ENCODE results near the gene SMIM8. TPM values are rescaled to one million over a fixed set of nuclear protein-coding genes. Genes with fewer than 3 reads are reported as not detected.

Gene SMIM8
- total RNA-seq, 2 donors from 2014 or later: 11.6 to 13.3 TPM

GRCh38 chr6:87289571-87289970 lies 32.8 kb upstream of the SMIM8 start:
- DNase-seq: no peak
- H3K27me3 Mint-ChIP-seq (ENCODE audit: insufficient read depth): no peaks in the 10 kb centered on the region
- WGBS, 2 experiments (ENCODE audit: insufficient coverage in 1 of 2, insufficient read length in 1 of 2): 92 to 93% methylated on average over 3 of the region's 3 CpGs
- H3K4me3 Mint-ChIP-seq: no peak overlapping the region
- Histone ChIP-seq H3K27me3 (ENCODE audit: control insufficient read depth, insufficient read depth, low read length, poor library complexity, severe bottlenecking) (peaks cover 5% of the 10 kb centered on the region), H3K36me3 (ENCODE audit: control insufficient read depth, insufficient read depth, low read length) (no peaks in the 10 kb centered on the region), H3K27ac (ENCODE audit: low read depth, low read length) (no peak overlapping the region), H3K9ac (ENCODE audit: extremely low read depth, low read length, poor library complexity, severe bottlenecking) (no peak overlapping the region), H3K4me1 (ENCODE audit: control insufficient read depth, insufficient read depth, low read length) (no peaks in the 10 kb centered on the region), H3K4me3 (ENCODE audit: low read length) (no peak overlapping the region), H3K9me3 (ENCODE audit: control insufficient read depth, low read length) (no peaks in the 10 kb centered on the region)
- no peaks in the 10 kb centered on the region for H3K36me3 Mint-ChIP-seq (ENCODE audit: low read depth)
- TF ChIP-seq CTCF (conservative IDR thresholded peaks at IDR 0.05): no peak
- H3K4me1 Mint-ChIP-seq: peaks cover 2% of the 10 kb centered on the region
- H3K9me3 Mint-ChIP-seq: no peaks in the 10 kb centered on the region
- no peak overlapping the region for H3K27ac Mint-ChIP-seq

GRCh38 chr6:87291883-87292282 lies 30.5 kb upstream of the SMIM8 start:
- Mint-ChIP-seq H3K36me3 (ENCODE audit: low read depth) (no peaks in the 10 kb centered on the region), H3K27ac (no peak overlapping the region), H3K4me1 (peaks cover 2% of the 10 kb centered on the region), H3K4me3 (no peak overlapping the region), H3K9me3 (no peaks in the 10 kb centered on the region), H3K27me3 (ENCODE audit: insufficient read depth) (peaks cover 2% of the 10 kb centered on the region)
- no peak overlapping the region for H3K9ac ChIP-seq (ENCODE audit: extremely low read depth, low read length, poor library complexity, severe bottlenecking)
- H3K27me3 ChIP-seq (ENCODE audit: control insufficient read depth, insufficient read depth, low read length, poor library complexity, severe bottlenecking): peaks cover 5% of the 10 kb centered on the region
- 93 to 100% methylated on average over 2 of the region's 2 CpGs for WGBS, 2 experiments (ENCODE audit: insufficient coverage in 1 of 2, insufficient read length in 1 of 2)
- no peaks in the 10 kb centered on the region for H3K9me3 ChIP-seq (ENCODE audit: control insufficient read depth, low read length)
- DNase-seq: no peak
- no peak for TF ChIP-seq CTCF (conservative IDR thresholded peaks at IDR 0.05)
- no peaks in the 10 kb centered on the region for H3K4me1 ChIP-seq (ENCODE audit: control insufficient read depth, insufficient read depth, low read length)
- no peak overlapping the region for H3K27ac ChIP-seq (ENCODE audit: low read depth, low read length)
- H3K36me3 ChIP-seq (ENCODE audit: control insufficient read depth, insufficient read depth, low read length): no peaks in the 10 kb centered on the region
- H3K4me3 ChIP-seq (ENCODE audit: low read length): no peak overlapping the region

- Histone ChIP-seq H3K36me3 (ENCODE audit: control insufficient read depth, insufficient read depth, low read length) (no peaks in the 10 kb centered on the region), H3K27ac (ENCODE audit: low read depth, low read length) (no peak overlapping the region), H3K27me3 (ENCODE audit: control insufficient read depth, insufficient read depth, low read length, poor library complexity, severe bottlenecking) (peaks cover 5% of the 10 kb centered on the region), H3K9me3 (ENCODE audit: control insufficient read depth, low read length) (no peaks in the 10 kb centered on the region), H3K4me1 (ENCODE audit: control insufficient read depth, insufficient read depth, low read length) (no peaks in the 10 kb centered on the region), H3K9ac (ENCODE audit: extremely low read depth, low read length, poor library complexity, severe bottlenecking) (no peak overlapping the region), H3K4me3 (ENCODE audit: low read length) (no peak overlapping the region)
- TF ChIP-seq CTCF (conservative IDR thresholded peaks at IDR 0.05): no peak
- Mint-ChIP-seq H3K4me1 (peaks cover 3% of the 10 kb centered on the region), H3K4me3 (no peak overlapping the region), H3K27me3 (ENCODE audit: insufficient read depth) (peaks cover 2% of the 10 kb centered on the region), H3K36me3 (ENCODE audit: low read depth) (no peaks in the 10 kb centered on the region), H3K27ac (no peak overlapping the region), H3K9me3 (no peaks in the 10 kb centered on the region)
- 86 to 88% methylated on average over 3 to 4 of the region's 4 CpGs for WGBS, 2 experiments (ENCODE audit: insufficient coverage in 1 of 2, insufficient read length in 1 of 2)
- no peak for DNase-seq
Measured at GRCh38 chr6:87293526-87293925, 28.9 kb upstream of the SMIM8 start.
